RKO (cell line): ENCODE results near the gene EPHA7.

ENCODE experiments used
- DNase-seq: peaks from one replicate; pipeline ENCODE4 v3.0.0-alpha.2; 2016; ENCODE audit warnings: low spot score

The EPHA7 gene

GRCh38 chr6:93393554-93394074, 25.7 kb downstream of the EPHA7 start:
- no peak for DNase-seq

- DNase-seq: no peak
Measured at GRCh38 chr6:93392797-93393196, 26.6 kb downstream of the EPHA7 start.

GRCh38 chr6:93391965-93392364, 27.4 kb downstream of the EPHA7 start:
- DNase-seq: no peak

- DNase-seq: no peak
Measured at GRCh38 chr6:93389192-93389591, 30.2 kb downstream of the EPHA7 start.

- DNase-seq: no peak
Measured at GRCh38 chr6:93388070-93388469, 31.3 kb downstream of the EPHA7 start.

GRCh38 chr6:93376026-93376540, 43.3 kb downstream of the EPHA7 start:
- DNase-seq: no peak

GRCh38 chr6:93373445-93373844, 45.9 kb downstream of the EPHA7 start:
- no peak for DNase-seq

GRCh38 chr6:93371756-93372155, 47.6 kb downstream of the EPHA7 start:
- DNase-seq: no peak

- no peak for DNase-seq
Measured at GRCh38 chr6:93369586-93370134, 49.7 kb downstream of the EPHA7 start.

- no peak for DNase-seq
Measured at GRCh38 chr6:93366506-93366905, 52.9 kb downstream of the EPHA7 start.

- DNase-seq: no peak
Measured at GRCh38 chr6:93365445-93365844, 53.9 kb downstream of the EPHA7 start.

GRCh38 chr6:93358435-93358834, 60.9 kb downstream of the EPHA7 start:
- DNase-seq: no peak

- no peak for DNase-seq
Measured at GRCh38 chr6:93352604-93353003, 66.8 kb downstream of the EPHA7 start.

GRCh38 chr6:93351222-93351621, 68.1 kb downstream of the EPHA7 start:
- DNase-seq: no peak

- DNase-seq: no peak
Measured at GRCh38 chr6:93350774-93351173, 68.6 kb downstream of the EPHA7 start.

GRCh38 chr6:93344333-93344835, 75.0 kb downstream of the EPHA7 start:
- no peak for DNase-seq

- DNase-seq: no peak
Measured at GRCh38 chr6:93343476-93343875, 75.9 kb downstream of the EPHA7 start.

- no peak for DNase-seq
Measured at GRCh38 chr6:93341900-93342613, 77.3 kb downstream of the EPHA7 start.

GRCh38 chr6:93337772-93338394, 81.5 kb downstream of the EPHA7 start:
- DNase-seq: no peak

GRCh38 chr6:93337014-93337413, 82.3 kb downstream of the EPHA7 start:
- no peak for DNase-seq

- no peak for DNase-seq
Measured at GRCh38 chr6:93329301-93330000, 89.9 kb downstream of the EPHA7 start.

- DNase-seq: no peak
Measured at GRCh38 chr6:93327857-93328256, 91.5 kb downstream of the EPHA7 start.
